ENCODE data around the gene RPL32.
"Not testable (repeated sequence)": the region's sequence is repeated elsewhere in the genome, so short reads cannot be mapped to it uniquely, and the experiment has no call there.

RPL32 gene

GRCh38 chr3:12812812-12813211, 28.6 kb downstream of the RPL32 start:
- FAIRE-seq (no peak), DNase-seq (ENCODE audit: extremely low spot score, insufficient read length, low read depth) (no peak)

DNA sequence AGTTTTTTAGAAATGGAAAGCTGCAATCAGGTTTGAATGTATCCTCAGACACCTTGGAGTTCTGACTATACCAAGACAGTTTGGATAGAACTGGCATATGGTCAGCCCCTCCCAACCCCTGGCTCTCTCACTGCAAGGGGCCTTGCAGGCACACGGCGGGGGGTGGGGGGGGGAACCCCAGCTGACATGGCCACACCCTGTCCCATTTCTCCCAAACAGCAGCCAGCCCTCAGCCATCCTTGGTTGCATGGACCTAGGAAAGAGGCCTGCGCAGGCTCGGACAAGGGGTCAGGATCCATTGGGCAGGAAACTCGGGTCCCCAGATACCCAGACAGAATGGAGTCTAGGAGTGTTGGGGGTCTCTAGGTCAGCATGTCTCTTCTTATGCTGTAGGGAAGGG, 30.4 kb downstream of the RPL32 start:
- FAIRE-seq, result no peak

DNA sequence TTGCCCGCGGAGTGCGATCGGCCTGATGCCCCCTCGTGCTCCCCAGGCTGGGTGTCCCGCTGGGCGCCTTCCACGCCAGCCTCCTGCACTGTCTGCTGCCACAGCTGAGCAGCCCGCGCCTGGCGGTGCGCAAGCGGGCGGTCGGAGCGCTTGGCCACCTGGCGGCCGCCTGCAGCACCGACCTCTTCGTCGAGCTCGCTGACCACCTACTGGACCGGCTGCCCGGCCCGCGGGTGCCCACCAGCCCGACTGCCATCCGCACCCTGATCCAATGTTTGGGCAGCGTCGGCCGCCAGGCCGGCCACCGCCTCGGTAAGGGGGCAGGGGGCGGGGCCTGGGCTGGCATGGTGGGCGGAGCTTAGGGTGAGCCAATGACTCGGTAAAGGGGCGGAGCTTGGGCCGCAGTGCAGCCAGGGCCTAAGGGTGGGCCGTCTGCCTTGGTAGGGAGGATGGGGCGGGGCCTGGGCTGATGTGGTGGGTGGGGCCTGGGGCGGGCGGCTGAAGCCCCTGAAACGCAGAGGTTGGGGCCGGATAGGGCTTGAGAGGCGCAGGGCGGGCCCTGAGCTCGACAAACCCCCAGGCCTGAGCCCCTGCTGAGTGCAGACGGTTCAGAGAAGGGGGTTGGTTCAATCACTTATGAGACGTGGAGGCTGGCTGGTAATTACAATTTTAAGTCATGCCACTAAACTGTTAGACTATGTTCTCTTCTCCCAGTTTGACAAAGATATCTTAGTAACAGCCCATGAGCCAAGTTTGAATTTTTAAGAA, 31.2 kb downstream of the RPL32 start:
- DNase-seq (ENCODE audit: extremely low spot score, insufficient read length, low read depth) (peak; percentile 89), FAIRE-seq (peak; percentile 83)

More for the DNA sequence above, 30.4 kb downstream of the RPL32 start:
- DNase-seq (ENCODE audit: extremely low spot score, insufficient read length, low read depth), result no peak

GRCh38 chr3:12809435-12809834, 31.9 kb downstream of the RPL32 start:
- no peak for FAIRE-seq
- DNase-seq (ENCODE audit: extremely low spot score, insufficient read length, low read depth), result no peak

- DNase-seq (ENCODE audit: extremely low spot score, insufficient read length, low read depth) (no peak), FAIRE-seq (no peak)
These were observed 32.4 kb downstream of the RPL32 start for GRCh38 chr3:12809001-12809400.

DNA sequence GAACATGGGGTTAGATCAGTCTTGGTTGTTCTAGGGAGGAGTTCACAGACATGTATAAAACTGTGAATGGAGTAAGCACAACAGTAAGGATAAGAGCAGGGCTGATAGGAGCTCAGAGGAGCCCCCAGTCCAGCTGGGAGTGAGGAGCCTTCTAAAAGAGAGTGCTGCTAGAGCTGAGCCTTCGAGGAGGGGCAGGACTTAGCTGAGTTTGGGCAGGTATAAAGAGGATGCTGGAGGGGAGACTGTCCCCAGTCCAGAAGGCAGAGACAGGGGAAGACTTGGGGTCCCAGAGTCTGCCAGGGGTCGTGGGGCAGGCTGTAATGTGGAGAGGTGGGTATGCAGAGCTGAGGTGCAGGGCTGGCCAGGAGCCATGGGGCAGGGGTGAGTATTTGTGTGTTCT, 32.8 kb downstream of the RPL32 start:
- FAIRE-seq, result no peak
- no peak for DNase-seq (ENCODE audit: extremely low spot score, insufficient read length, low read depth)

- DNase-seq (ENCODE audit: extremely low spot score, insufficient read length, low read depth) (no peak), FAIRE-seq (no peak)
These were observed 33.6 kb downstream of the RPL32 start for GRCh38 chr3:12807601-12808359.

DNA sequence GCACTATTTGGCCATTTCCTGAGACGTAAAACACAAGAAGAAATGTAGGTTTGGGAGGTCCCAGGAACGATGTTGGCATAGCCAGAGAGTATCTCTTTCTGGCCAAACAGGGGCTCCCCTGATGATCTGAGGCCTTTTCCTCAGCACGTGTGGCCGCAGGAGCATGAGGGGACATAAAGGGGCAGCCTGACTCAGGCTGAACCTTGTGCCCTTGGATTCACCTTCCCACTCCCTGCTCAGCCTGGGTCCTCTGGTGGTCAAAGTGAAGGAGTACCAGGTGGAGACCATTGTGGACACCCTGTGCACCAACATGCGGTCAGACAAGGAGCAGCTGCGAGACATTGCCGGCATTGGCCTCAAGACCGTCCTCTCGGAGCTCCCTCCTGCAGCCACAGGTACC, 34.3 kb downstream of the RPL32 start:
- FAIRE-seq, result no peak
- no peak for DNase-seq (ENCODE audit: extremely low spot score, insufficient read length, low read depth)

GRCh38 chr3:12803371-12803770, 38.0 kb downstream of the RPL32 start:
- DNase-seq (ENCODE audit: extremely low spot score, insufficient read length, low read depth), result no peak
- FAIRE-seq, result no peak

DNA sequence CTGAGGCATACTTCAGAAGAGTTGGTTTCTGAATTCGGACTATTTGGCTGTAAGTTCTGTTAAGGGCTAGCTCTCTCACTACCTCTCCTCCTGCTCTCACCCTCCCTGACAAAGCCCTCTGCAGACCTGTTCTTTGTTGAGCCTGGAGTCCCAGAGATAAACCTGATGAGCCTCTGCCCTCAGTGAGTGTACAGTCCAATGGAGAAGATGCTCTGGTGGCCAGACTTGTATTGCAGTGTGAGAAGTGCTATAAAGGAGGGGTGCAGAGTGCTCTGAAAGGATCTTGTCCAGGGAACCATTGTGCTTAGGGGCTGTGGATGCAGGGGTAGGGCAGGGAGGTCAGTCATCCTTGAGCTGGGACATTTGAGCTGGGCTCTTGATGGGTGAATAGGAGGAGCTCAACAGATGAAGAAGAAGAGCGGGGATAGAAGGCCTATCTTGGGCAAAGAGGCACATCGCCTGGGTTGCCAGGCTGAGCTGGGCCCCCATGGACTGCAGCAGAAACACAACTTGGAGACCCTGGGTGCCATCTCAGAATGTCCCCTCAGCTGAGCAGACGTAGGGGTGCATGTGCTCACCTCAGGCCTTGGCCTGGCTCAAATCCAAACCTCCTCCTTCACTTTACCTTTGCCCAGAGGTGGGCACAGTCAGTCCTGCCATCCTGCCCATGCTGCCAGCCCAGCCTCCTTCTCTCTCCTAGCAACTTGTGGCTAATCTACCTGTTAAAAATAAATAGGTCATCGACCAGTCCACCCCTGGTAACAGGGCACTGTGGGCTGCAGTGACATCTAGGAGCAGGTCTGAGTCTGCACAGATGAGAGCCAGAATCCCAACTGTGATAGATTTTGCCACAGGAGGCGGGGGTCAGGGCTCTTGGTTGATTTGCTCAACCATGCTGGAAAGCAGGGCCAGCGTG, 41.6 kb downstream of the RPL32 start:
- FAIRE-seq, result no peak
- no peak for DNase-seq (ENCODE audit: extremely low spot score, insufficient read length, low read depth)

- FAIRE-seq, result no peak
- no peak for DNase-seq (ENCODE audit: extremely low spot score, insufficient read length, low read depth)
These were observed 42.7 kb downstream of the RPL32 start for GRCh38 chr3:12798559-12799179.

DNA sequence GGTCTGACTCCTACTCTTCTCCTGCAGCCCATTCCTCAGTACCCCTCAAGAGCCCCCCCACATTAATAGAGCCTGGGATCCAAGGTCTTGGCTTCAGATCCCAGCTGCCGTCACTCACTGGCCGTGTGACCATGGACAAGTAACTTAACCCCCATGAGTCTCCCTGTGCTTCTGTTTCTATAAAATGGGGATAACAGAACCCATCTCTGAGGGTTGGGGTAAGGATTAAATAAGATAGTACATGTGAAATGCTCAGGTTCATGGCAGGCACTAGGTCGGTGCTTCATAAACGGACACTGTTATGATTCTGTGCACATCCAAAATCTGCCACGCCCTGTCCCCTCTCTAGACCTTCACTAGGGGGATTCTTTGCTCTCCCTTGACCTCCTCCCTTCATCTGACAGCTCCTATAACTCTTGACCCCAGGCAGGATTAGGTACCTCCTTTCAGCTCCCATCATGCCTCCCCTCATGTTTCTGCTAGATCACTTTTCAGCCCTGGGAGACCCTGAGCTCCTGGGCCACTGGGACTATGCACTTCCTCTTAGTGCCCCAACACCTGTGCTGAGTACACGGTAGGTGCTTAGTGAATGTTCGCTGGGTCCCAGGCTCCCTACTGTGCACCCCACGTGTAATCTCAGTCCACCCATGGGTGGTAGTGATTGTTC, 43.3 kb downstream of the RPL32 start:
- FAIRE-seq, result no peak
- DNase-seq (ENCODE audit: extremely low spot score, insufficient read length, low read depth), result no peak

DNA sequence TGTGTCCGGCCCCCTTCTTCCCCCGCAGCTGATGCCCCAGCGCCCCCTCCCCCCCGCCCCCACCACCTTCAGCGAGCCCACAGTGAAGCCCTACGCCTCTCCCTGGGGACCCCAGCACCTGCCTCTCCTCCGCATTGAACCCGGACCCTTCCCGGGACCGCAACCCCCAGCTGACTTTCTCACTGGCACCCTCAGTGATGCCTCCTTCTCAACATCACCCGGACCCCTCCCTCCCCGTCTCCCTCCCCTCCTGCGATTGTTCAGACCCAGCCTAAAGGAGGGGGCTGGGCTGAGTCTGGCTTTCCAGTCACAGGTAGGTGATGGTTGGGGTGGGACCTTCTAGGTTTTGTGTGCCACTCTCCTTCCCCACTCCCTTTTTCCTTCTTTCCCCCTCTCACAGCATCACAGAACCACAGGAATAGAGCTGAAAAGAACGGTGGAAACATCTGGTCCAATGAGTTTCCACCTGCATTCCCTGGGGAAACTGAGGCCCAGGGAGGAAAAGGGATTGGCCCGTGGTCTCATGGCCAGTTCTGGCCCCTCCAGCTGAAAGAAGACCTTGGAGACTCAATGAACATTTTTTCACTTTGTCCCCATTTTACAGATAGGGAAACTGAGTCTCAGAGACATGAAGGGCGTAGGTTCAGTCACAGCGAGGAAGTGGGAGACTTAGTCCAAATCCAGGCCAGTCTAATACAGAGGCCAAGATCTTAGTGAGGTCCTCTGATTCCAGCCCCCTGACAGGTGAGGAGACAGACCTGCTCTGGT, 44.1 kb downstream of the RPL32 start:
- DNase-seq (ENCODE audit: extremely low spot score, insufficient read length, low read depth), result no peak
- FAIRE-seq, result no peak

- FAIRE-seq (no peak), DNase-seq (ENCODE audit: extremely low spot score, insufficient read length, low read depth) (no peak)
These were observed 44.9 kb downstream of the RPL32 start, which contains the start of gene CAND2 for GRCh38 chr3:12796171-12797123. Gene CAND2, plus strand, starts transcription at chr3:12796680. Its CDS starts 41 bp downstream, at chr3:12796721.

DNA sequence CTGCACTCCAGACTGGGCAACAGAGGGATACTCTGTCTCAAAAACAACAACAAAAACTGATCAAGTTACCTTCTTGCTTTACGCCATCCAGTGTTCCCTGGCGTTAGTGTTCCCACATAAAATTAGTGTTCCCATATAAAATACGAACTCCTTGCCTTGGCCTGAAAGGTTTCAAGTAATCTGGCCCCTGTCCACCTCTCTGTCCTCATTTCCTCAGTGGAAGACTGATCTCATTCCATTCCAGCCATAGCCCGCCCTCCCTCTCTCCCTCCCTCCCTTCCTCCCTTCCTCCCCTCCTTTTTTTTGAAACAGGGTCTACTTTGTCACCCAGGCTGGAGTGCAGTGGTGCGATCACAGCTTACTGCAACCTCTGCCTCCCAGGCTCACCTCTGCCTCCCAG, 47.7 kb downstream of the RPL32 start:
- FAIRE-seq, result no peak
- no peak for DNase-seq (ENCODE audit: extremely low spot score, insufficient read length, low read depth)

- DNase-seq (ENCODE audit: extremely low spot score, insufficient read length, low read depth), result no peak
- no peak for FAIRE-seq
These were observed 49.9 kb downstream of the RPL32 start for GRCh38 chr3:12791430-12791829.

- not testable (repeated sequence) for FAIRE-seq; DNase-seq (ENCODE audit: extremely low spot score, insufficient read length, low read depth)
These were observed 53.2 kb downstream of the RPL32 start for GRCh38 chr3:12787967-12788690.
